ENCODE data around the gene CNPY2.

CNPY2 gene

DNA sequence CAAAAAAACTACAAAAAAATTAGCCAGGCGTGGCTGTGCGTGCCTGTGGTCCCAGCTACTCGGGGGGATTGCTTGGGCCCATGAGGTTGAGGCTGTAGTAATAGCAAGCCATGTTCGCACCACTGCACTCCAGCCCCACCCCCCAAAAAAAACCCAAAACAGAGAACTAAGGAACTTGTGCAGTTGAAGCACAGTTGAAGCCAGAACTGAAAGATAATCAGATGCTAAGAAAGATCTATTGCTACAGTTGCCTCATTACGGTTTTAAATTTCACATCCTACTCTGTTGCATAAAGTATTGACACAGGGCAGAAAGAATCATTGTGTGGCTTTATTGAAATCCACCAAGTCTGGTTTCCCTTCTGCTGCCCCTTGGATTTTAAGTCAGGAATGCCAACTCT lies 19.5 kb downstream of the CNPY2 start:
- no peaks in the 10 kb centered on the region for H3K9me3 ChIP-seq (ENCODE audit: insufficient read depth, low read length, severe bottlenecking)
- no peak overlapping the region for H3K27ac ChIP-seq (ENCODE audit: low read length)
- peaks cover 45% of the 10 kb centered on the region for H3K4me1 ChIP-seq (ENCODE audit: insufficient read depth, low read length)
- peaks cover 35% of the 10 kb centered on the region; the same call in 1 of the 2 replicates for H4K20me1 ChIP-seq (ENCODE audit: insufficient read depth, low read length)
- H3K4me3 ChIP-seq (ENCODE audit: low read depth in 1 of 2, low read length in 2 of 2) = no peak overlapping the region
- DNase-seq (no peak), ATAC-seq (ENCODE audit: insufficient read depth, low read depth) (no peak)
- H3K27me3 ChIP-seq (ENCODE audit: insufficient read depth, low read length, poor library complexity) = no peaks in the 10 kb centered on the region
- H3K79me2 ChIP-seq (ENCODE audit: insufficient read depth, low read length) = peaks cover 93% of the 10 kb centered on the region
- peaks cover 46% of the 10 kb centered on the region for H3K36me3 ChIP-seq (ENCODE audit: insufficient read depth, low read length)
- TF ChIP-seq, protein P1, sequence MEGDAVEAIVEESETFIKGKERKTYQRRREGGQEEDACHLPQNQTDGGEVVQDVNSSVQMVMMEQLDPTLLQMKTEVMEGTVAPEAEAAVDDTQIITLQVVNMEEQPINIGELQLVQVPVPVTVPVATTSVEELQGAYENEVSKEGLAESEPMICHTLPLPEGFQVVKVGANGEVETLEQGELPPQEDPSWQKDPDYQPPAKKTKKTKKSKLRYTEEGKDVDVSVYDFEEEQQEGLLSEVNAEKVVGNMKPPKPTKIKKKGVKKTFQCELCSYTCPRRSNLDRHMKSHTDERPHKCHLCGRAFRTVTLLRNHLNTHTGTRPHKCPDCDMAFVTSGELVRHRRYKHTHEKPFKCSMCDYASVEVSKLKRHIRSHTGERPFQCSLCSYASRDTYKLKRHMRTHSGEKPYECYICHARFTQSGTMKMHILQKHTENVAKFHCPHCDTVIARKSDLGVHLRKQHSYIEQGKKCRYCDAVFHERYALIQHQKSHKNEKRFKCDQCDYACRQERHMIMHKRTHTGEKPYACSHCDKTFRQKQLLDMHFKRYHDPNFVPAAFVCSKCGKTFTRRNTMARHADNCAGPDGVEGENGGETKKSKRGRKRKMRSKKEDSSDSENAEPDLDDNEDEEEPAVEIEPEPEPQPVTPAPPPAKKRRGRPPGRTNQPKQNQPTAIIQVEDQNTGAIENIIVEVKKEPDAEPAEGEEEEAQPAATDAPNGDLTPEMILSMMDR (IDR thresholded peaks at IDR 0.05; ENCODE audit: borderline replicate concordance, extremely low read depth, low read length, poor library complexity, severe bottlenecking) = no peak
- TF ChIP-seq EZH2 (IDR thresholded peaks at IDR 0.05; ENCODE audit: borderline replicate concordance, low read depth, low read length, severe bottlenecking) = no peak
- H3K9ac ChIP-seq (ENCODE audit: low read depth, low read length) = no peak overlapping the region
- peak overlapping the region; percentile 19; the same call in 1 of the 2 replicates for H3K4me2 ChIP-seq (ENCODE audit: insufficient read depth, low read length)
- no peak overlapping the region for H2AFZ ChIP-seq (ENCODE audit: low read depth, low read length)

DNA sequence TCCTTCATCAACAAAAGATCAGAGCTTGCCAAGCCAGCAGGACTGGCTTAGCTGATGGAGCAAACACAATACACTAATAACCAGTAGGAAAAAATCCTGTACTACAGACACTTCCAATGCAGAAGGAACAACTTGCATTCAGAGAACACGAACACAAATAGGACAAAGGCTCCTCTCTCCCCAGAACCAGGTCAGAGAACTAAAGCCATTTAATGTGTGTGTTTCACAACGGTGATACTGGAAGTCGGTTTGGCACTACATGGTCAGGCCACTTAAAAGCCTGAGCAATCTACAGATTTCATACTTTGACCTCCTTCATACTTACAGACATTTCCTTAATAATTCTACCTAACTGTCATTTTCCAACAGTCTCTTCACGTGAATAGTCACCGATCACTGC lies 22.0 kb downstream of the CNPY2 start:
- DNase-seq = no peak
- Histone ChIP-seq H3K9me3 (ENCODE audit: insufficient read depth, low read length, severe bottlenecking) (no peaks in the 10 kb centered on the region), H3K36me3 (ENCODE audit: insufficient read depth, low read length) (peaks cover 62% of the 10 kb centered on the region), H2AFZ (ENCODE audit: low read depth, low read length) (no peak overlapping the region), H3K79me2 (ENCODE audit: insufficient read depth, low read length) (peaks cover 96% of the 10 kb centered on the region), H4K20me1 (ENCODE audit: insufficient read depth, low read length) (peaks cover 31% of the 10 kb centered on the region; the same call in 1 of the 2 replicates), H3K9ac (ENCODE audit: low read depth, low read length) (no peak overlapping the region), H3K4me3 (ENCODE audit: low read depth in 1 of 2, low read length in 2 of 2) (no peak overlapping the region), H3K4me2 (ENCODE audit: insufficient read depth, low read length) (no peak overlapping the region), H3K27ac (ENCODE audit: low read length) (no peak overlapping the region), H3K4me1 (ENCODE audit: insufficient read depth, low read length) (peaks cover 30% of the 10 kb centered on the region), H3K27me3 (ENCODE audit: insufficient read depth, low read length, poor library complexity) (no peaks in the 10 kb centered on the region)
- no peak for ATAC-seq (ENCODE audit: insufficient read depth, low read depth)
- no peak for TF ChIP-seq EZH2 (IDR thresholded peaks at IDR 0.05; ENCODE audit: borderline replicate concordance, low read depth, low read length, severe bottlenecking)
- TF ChIP-seq, protein P1 (IDR thresholded peaks at IDR 0.05; ENCODE audit: borderline replicate concordance, extremely low read depth, low read length, poor library complexity, severe bottlenecking) = no peak

DNA sequence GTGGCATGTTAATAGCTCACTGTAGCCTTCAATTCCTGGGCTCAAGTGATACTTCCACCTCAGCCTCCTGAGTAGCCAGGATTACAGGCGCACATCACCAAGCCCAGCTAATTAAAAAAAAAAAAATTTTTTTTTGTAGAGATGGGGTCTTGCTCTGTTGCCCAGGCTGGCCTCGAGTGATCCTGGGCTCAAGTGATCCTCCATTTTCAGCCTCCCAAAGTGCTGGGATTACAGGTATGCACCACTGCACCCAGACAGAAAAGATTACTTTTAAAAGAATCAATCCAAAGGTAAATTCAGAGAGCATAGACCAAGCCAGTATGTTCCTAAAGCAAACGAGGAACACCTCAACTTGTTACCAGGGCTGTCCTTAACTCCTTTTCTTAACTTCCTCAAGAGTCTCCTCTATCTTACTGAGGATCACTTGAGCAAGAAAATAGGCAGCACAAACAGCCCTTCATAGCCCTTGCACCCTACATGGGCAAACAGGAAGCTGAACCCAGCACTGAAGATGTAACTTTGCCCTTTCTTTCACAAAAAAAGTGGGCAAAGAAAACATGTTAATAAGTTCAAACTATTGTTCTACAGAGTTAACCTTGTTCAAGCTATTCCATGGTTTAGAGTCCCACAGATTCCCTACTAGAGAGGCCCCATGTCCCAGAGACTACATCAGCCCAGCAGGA lies 26.9 kb downstream of the CNPY2 start:
- Histone ChIP-seq H4K20me1 (ENCODE audit: insufficient read depth, low read length) (peaks cover 21% of the 10 kb centered on the region; the same call in 1 of the 2 replicates), H3K27me3 (ENCODE audit: insufficient read depth, low read length, poor library complexity) (no peaks in the 10 kb centered on the region), H3K4me1 (ENCODE audit: insufficient read depth, low read length) (no peaks in the 10 kb centered on the region), H3K4me3 (ENCODE audit: low read depth in 1 of 2, low read length in 2 of 2) (no peak overlapping the region), H3K36me3 (ENCODE audit: insufficient read depth, low read length) (peaks cover 56% of the 10 kb centered on the region), H3K9ac (ENCODE audit: low read depth, low read length) (no peak overlapping the region), H3K4me2 (ENCODE audit: insufficient read depth, low read length) (no peak overlapping the region), H3K27ac (ENCODE audit: low read length) (no peak overlapping the region), H3K79me2 (ENCODE audit: insufficient read depth, low read length) (peaks cover 75% of the 10 kb centered on the region), H2AFZ (ENCODE audit: low read depth, low read length) (no peak overlapping the region), H3K9me3 (ENCODE audit: insufficient read depth, low read length, severe bottlenecking) (no peaks in the 10 kb centered on the region)
- TF ChIP-seq, protein P1 (IDR thresholded peaks at IDR 0.05; ENCODE audit: borderline replicate concordance, extremely low read depth, low read length, poor library complexity, severe bottlenecking) = no peak
- TF ChIP-seq EZH2 (IDR thresholded peaks at IDR 0.05; ENCODE audit: borderline replicate concordance, low read depth, low read length, severe bottlenecking) = no peak
- DNase-seq = no peak
- ATAC-seq (ENCODE audit: insufficient read depth, low read depth) = 0 out of 3 replicates have a peak, but pooled peaks have one; percentile 29

Data from DND-41 (cell line).